ENCODE results near the gene L3MBTL4.

L3MBTL4 gene

DNA sequence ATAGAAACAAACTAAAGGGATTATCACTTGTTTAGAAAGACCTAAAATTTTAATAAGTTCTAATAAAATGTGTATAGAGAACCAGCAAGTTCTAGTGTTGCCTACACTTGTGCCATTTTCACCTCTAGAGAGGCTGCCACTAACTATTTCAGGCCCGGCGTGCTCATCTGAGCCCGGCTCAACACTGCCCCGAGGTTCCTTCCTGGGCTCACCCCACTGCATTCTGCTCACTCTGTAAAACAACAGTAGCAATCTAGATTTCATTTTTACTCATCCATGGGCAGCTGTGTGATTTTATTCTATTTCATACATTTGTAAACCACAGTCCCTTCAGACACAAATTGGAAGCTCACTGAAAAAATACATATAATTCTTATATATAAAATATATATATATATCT lies 253.2 kb downstream of the L3MBTL4 start:
- Histone ChIP-seq H3K18ac (ENCODE audit: low read length) (no peak overlapping the region), H3K4me1 (ENCODE audit: control insufficient read depth, low read depth, low read length) (no peaks in the 10 kb centered on the region), H3K4ac (ENCODE audit: low read depth, low read length) (no peak overlapping the region), H3K9ac (ENCODE audit: low read length) (no peak overlapping the region), H3K27ac (ENCODE audit: low read depth, low read length) (no peak overlapping the region), H2BK5ac (ENCODE audit: low read length) (no peak overlapping the region), H3K23ac (ENCODE audit: low read length) (no peak overlapping the region), H2AK5ac (ENCODE audit: low read length) (no peak overlapping the region), H3K4me2 (ENCODE audit: low read length) (no peak overlapping the region), H4K5ac (ENCODE audit: low read length) (no peak overlapping the region), H4K8ac (ENCODE audit: low read depth, low read length) (no peak overlapping the region), H3K79me1 (ENCODE audit: low read length) (no peaks in the 10 kb centered on the region), H2BK15ac (replicated peaks; ENCODE audit: low read depth) (no peak overlapping the region), H3K27me3 (ENCODE audit: insufficient read depth, low read length, poor library complexity) (no peaks in the 10 kb centered on the region), H3K36me3 (ENCODE audit: control insufficient read depth, insufficient read depth, low read length) (no peaks in the 10 kb centered on the region), H2BK120ac (ENCODE audit: low read depth, low read length) (no peak overlapping the region), H3K4me3 (ENCODE audit: low read length) (no peak overlapping the region), H3K56ac (ENCODE audit: low read length) (no peak overlapping the region), H3K79me2 (ENCODE audit: control insufficient read depth, insufficient read depth, low read length) (no peaks in the 10 kb centered on the region)
- no peak for DNase-seq
- WGBS (ENCODE audit: extremely low coverage, insufficient coverage, low lambda C conversion rate), result no CpG with 5 or more reads among the region's 4 CpGs

DNA sequence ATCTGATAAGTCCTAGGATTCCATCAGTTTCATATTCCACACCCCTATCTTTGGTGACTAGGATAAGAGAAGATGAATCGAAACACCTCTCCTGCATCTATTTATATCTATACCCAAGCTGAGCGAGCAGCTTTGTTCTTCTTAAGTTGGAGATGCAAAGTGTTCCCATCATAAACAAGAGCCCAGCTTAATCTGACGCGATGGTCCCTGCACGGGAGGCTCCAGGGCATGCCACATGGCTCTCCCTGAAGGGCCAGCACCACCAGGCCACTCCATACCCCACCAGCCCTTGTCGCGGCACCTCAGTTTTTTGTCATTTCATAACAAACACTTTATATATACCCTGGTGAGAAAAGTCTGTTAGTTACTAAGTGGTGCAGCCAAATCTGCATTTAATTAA lies 255.3 kb downstream of the L3MBTL4 start:
- no peak overlapping the region for H2AK5ac ChIP-seq (ENCODE audit: low read length)
- H3K36me3 ChIP-seq (ENCODE audit: control insufficient read depth, insufficient read depth, low read length), result no peaks in the 10 kb centered on the region
- H3K56ac ChIP-seq (ENCODE audit: low read length), result no peak overlapping the region
- H2BK120ac ChIP-seq (ENCODE audit: low read depth, low read length), result no peak overlapping the region
- H3K18ac ChIP-seq (ENCODE audit: low read length), result no peak overlapping the region
- H3K79me1 ChIP-seq (ENCODE audit: low read length), result no peaks in the 10 kb centered on the region
- H3K9ac ChIP-seq (ENCODE audit: low read length), result no peak overlapping the region
- DNase-seq, result no peak
- H2BK5ac ChIP-seq (ENCODE audit: low read length), result no peak overlapping the region
- no peak overlapping the region for H4K8ac ChIP-seq (ENCODE audit: low read depth, low read length)
- no peaks in the 10 kb centered on the region for H3K79me2 ChIP-seq (ENCODE audit: control insufficient read depth, insufficient read depth, low read length)
- H3K4me1 ChIP-seq (ENCODE audit: control insufficient read depth, low read depth, low read length), result no peaks in the 10 kb centered on the region
- H4K5ac ChIP-seq (ENCODE audit: low read length), result no peak overlapping the region
- H3K4me3 ChIP-seq (ENCODE audit: low read length), result no peak overlapping the region
- H3K4me2 ChIP-seq (ENCODE audit: low read length), result no peak overlapping the region
- no peak overlapping the region for H3K27ac ChIP-seq (ENCODE audit: low read depth, low read length)
- H3K23ac ChIP-seq (ENCODE audit: low read length), result no peak overlapping the region
- H3K4ac ChIP-seq (ENCODE audit: low read depth, low read length), result no peak overlapping the region
- no peaks in the 10 kb centered on the region for H3K27me3 ChIP-seq (ENCODE audit: insufficient read depth, low read length, poor library complexity)
- no CpG with 5 or more reads among the region's 7 CpGs for WGBS (ENCODE audit: extremely low coverage, insufficient coverage, low lambda C conversion rate)
- H2BK15ac ChIP-seq (replicated peaks; ENCODE audit: low read depth), result no peak overlapping the region

DNA sequence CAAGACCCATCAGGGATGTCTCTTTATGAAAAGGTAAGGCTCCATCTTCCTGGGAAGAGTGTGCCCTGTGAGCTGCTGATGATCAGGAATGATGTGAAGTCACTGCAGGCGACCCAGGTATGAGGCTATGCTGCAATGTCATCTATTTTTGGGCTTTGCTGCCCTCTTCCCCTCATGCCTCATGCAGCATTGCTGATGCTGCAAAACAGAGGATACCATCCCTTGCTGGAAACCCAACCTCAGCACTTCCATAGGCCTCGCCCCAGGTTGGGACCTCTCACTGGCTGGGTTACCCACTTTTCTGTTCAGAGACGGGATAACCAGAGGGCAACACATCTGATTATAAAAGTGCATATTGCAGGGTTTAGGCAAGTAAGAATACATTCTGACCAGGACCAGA lies 255.8 kb downstream of the L3MBTL4 start:
- Histone ChIP-seq H2BK120ac (ENCODE audit: low read depth, low read length) (no peak overlapping the region), H2BK5ac (ENCODE audit: low read length) (no peak overlapping the region)
- no CpG with 5 or more reads among the region's 3 CpGs for WGBS (ENCODE audit: extremely low coverage, insufficient coverage, low lambda C conversion rate)

DNA sequence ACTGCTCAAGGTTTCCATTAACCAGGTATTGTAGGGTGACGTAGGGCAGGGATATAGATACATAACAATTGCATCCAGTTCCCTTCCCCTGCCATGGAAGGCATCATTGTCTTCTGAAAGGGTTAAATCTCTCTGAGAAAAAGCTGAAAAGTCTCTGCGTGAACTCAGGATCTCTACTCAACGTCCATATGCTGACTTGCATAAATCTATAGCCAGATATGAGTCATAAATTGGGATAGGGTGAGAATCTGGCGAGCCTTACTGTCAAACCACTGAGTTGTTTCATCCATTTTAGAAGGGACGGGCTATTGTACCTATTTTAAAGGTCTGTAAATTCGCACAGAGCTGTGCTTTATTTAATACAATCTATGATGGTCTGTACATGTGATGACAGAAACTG lies 258.3 kb downstream of the L3MBTL4 start:
- Histone ChIP-seq H3K27me3 (ENCODE audit: insufficient read depth, low read length, poor library complexity) (no peaks in the 10 kb centered on the region), H3K9ac (ENCODE audit: low read length) (no peak overlapping the region), H3K4ac (ENCODE audit: low read depth, low read length) (no peak overlapping the region), H2BK15ac (replicated peaks; ENCODE audit: low read depth) (no peak overlapping the region), H2BK120ac (ENCODE audit: low read depth, low read length) (no peak overlapping the region), H3K27ac (ENCODE audit: low read depth, low read length) (no peak overlapping the region), H3K36me3 (ENCODE audit: control insufficient read depth, insufficient read depth, low read length) (no peaks in the 10 kb centered on the region), H3K4me2 (ENCODE audit: low read length) (no peak overlapping the region), H3K4me3 (ENCODE audit: low read length) (no peak overlapping the region), H2AK5ac (ENCODE audit: low read length) (no peak overlapping the region), H4K5ac (ENCODE audit: low read length) (no peak overlapping the region), H2BK5ac (ENCODE audit: low read length) (no peak overlapping the region), H3K18ac (ENCODE audit: low read length) (no peak overlapping the region), H3K79me1 (ENCODE audit: low read length) (no peaks in the 10 kb centered on the region), H3K79me2 (ENCODE audit: control insufficient read depth, insufficient read depth, low read length) (no peaks in the 10 kb centered on the region), H3K4me1 (ENCODE audit: control insufficient read depth, low read depth, low read length) (no peaks in the 10 kb centered on the region), H3K23ac (ENCODE audit: low read length) (no peak overlapping the region), H4K8ac (ENCODE audit: low read depth, low read length) (no peak overlapping the region), H3K56ac (ENCODE audit: low read length) (no peak overlapping the region)
- no CpG with 5 or more reads among the region's 6 CpGs for WGBS (ENCODE audit: extremely low coverage, insufficient coverage, low lambda C conversion rate)
- no peak for DNase-seq

More for the DNA sequence above, 255.8 kb downstream of the L3MBTL4 start:
- Histone ChIP-seq H3K18ac (ENCODE audit: low read length) (no peak overlapping the region), H3K79me2 (ENCODE audit: control insufficient read depth, insufficient read depth, low read length) (no peaks in the 10 kb centered on the region), H3K9ac (ENCODE audit: low read length) (no peak overlapping the region), H3K36me3 (ENCODE audit: control insufficient read depth, insufficient read depth, low read length) (no peaks in the 10 kb centered on the region), H3K27me3 (ENCODE audit: insufficient read depth, low read length, poor library complexity) (no peaks in the 10 kb centered on the region), H3K56ac (ENCODE audit: low read length) (no peak overlapping the region), H4K8ac (ENCODE audit: low read depth, low read length) (no peak overlapping the region), H3K27ac (ENCODE audit: low read depth, low read length) (no peak overlapping the region), H3K4me1 (ENCODE audit: control insufficient read depth, low read depth, low read length) (no peaks in the 10 kb centered on the region), H3K4me2 (ENCODE audit: low read length) (no peak overlapping the region), H3K79me1 (ENCODE audit: low read length) (no peaks in the 10 kb centered on the region), H4K5ac (ENCODE audit: low read length) (no peak overlapping the region), H2AK5ac (ENCODE audit: low read length) (no peak overlapping the region), H2BK15ac (replicated peaks; ENCODE audit: low read depth) (no peak overlapping the region), H3K23ac (ENCODE audit: low read length) (no peak overlapping the region), H3K4ac (ENCODE audit: low read depth, low read length) (no peak overlapping the region), H3K4me3 (ENCODE audit: low read length) (no peak overlapping the region)
- no peak for DNase-seq

DNA sequence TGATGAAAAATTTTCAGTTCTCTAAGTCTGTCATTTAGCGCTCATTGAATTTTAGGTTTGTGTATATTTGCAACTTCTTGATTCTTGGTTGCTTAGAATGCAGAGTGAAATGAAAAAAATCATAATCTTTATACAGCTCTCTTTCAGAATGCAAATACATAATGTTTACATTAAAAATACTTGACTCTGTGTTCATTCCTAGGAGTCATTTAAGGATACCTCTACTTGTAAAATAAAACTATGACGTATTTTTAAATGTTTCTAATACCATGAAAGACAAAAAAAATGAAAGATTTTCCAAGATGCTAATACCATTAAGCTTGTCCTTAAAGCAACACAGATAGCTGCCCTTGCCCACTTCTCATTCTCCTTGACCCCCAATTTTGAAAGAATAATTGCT lies 259.0 kb downstream of the L3MBTL4 start:
- Histone ChIP-seq H2BK120ac (ENCODE audit: low read depth, low read length) (no peak overlapping the region), H3K4me3 (ENCODE audit: low read length) (no peak overlapping the region), H3K4me2 (ENCODE audit: low read length) (no peak overlapping the region), H3K9ac (ENCODE audit: low read length) (no peak overlapping the region), H3K79me2 (ENCODE audit: control insufficient read depth, insufficient read depth, low read length) (no peaks in the 10 kb centered on the region), H3K18ac (ENCODE audit: low read length) (no peak overlapping the region), H3K23ac (ENCODE audit: low read length) (no peak overlapping the region), H3K36me3 (ENCODE audit: control insufficient read depth, insufficient read depth, low read length) (no peaks in the 10 kb centered on the region), H2AK5ac (ENCODE audit: low read length) (no peak overlapping the region), H4K8ac (ENCODE audit: low read depth, low read length) (no peak overlapping the region), H3K27me3 (ENCODE audit: insufficient read depth, low read length, poor library complexity) (no peaks in the 10 kb centered on the region), H3K4me1 (ENCODE audit: control insufficient read depth, low read depth, low read length) (no peaks in the 10 kb centered on the region), H2BK15ac (replicated peaks; ENCODE audit: low read depth) (no peak overlapping the region), H3K56ac (ENCODE audit: low read length) (no peak overlapping the region), H3K79me1 (ENCODE audit: low read length) (no peaks in the 10 kb centered on the region), H2BK5ac (ENCODE audit: low read length) (no peak overlapping the region), H3K4ac (ENCODE audit: low read depth, low read length) (no peak overlapping the region), H4K5ac (ENCODE audit: low read length) (no peak overlapping the region), H3K27ac (ENCODE audit: low read depth, low read length) (no peak overlapping the region)
- WGBS (ENCODE audit: extremely low coverage, insufficient coverage, low lambda C conversion rate), result no CpG with 5 or more reads among the region's 2 CpGs
- no peak for DNase-seq

DNA sequence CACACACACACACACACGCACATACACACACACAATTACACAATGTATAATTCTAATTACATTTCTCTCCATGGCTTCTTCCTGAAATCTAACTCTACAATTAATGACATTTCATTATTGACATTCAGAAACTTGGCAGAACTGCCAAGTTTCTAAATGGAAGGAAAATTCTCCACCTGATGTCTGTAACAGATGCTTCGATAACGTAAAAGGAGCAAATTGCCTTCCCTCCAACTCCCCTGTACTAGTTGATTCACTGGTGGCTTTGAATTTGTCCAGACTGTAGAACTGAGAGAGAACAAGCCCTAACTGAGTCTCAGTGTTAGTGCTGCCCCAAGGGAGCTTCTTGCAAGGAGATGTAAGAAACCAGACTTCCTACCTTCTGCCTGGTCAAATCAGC lies 264.3 kb downstream of the L3MBTL4 start:
- H3K79me2 ChIP-seq (ENCODE audit: control insufficient read depth, insufficient read depth, low read length), result no peaks in the 10 kb centered on the region
- H3K4me2 ChIP-seq (ENCODE audit: low read length), result no peak overlapping the region
- no CpG with 5 or more reads among the region's 3 CpGs for WGBS (ENCODE audit: extremely low coverage, insufficient coverage, low lambda C conversion rate)

More for the DNA sequence above, 264.3 kb downstream of the L3MBTL4 start:
- Histone ChIP-seq H4K5ac (ENCODE audit: low read length) (no peak overlapping the region), H3K79me1 (ENCODE audit: low read length) (no peaks in the 10 kb centered on the region), H3K23ac (ENCODE audit: low read length) (no peak overlapping the region), H4K8ac (ENCODE audit: low read depth, low read length) (no peak overlapping the region), H3K27me3 (ENCODE audit: insufficient read depth, low read length, poor library complexity) (no peaks in the 10 kb centered on the region), H3K27ac (ENCODE audit: low read depth, low read length) (no peak overlapping the region), H2BK15ac (replicated peaks; ENCODE audit: low read depth) (no peak overlapping the region), H3K4ac (ENCODE audit: low read depth, low read length) (no peak overlapping the region), H3K4me3 (ENCODE audit: low read length) (no peak overlapping the region), H3K56ac (ENCODE audit: low read length) (no peak overlapping the region), H3K9ac (ENCODE audit: low read length) (no peak overlapping the region), H3K18ac (ENCODE audit: low read length) (no peak overlapping the region), H2AK5ac (ENCODE audit: low read length) (no peak overlapping the region), H2BK120ac (ENCODE audit: low read depth, low read length) (no peak overlapping the region), H2BK5ac (ENCODE audit: low read length) (no peak overlapping the region), H3K4me1 (ENCODE audit: control insufficient read depth, low read depth, low read length) (no peaks in the 10 kb centered on the region), H3K36me3 (ENCODE audit: control insufficient read depth, insufficient read depth, low read length) (no peaks in the 10 kb centered on the region)
- no peak for DNase-seq

Measured in mesendoderm (in vitro differentiated cells).